22Rv1 (cell line): ENCODE measurements around the gene SUPT3H.
"Not testable (repeated sequence)": the region's sequence is repeated elsewhere in the genome, so short reads cannot be mapped to it uniquely, and the experiment has no call there.

ENCODE experiments used
- H3K27ac ChIP-seq: fragments of 450-650 bp; 2 replicates; pipeline ENCODE4 v1.5.1; 2017
- CTCF ChIP-seq: fragments of 450-650 bp; IDR thresholded peaks from 2 replicates; pipeline ENCODE4 v1.5.1; 2017; ENCODE audit warnings: mild to moderate bottlenecking
- ZFX ChIP-seq: fragments of 450-650 bp; IDR thresholded peaks from 2 replicates; pipeline ENCODE4 v1.6.1; 2017; ENCODE audit warnings: antibody characterized with exemption, borderline replicate concordance

Gene SUPT3H

GRCh38 chr6:44867571-44868334, 510.0 kb downstream of the SUPT3H start:
- H3K27ac ChIP-seq: no peak overlapping the region
- TF ChIP-seq ZFX (no peak), CTCF (no peak)

- H3K27ac ChIP-seq: not testable (repeated sequence)
Measured at GRCh38 chr6:44865184-44865583, 512.5 kb downstream of the SUPT3H start.

- no peak for TF ChIP-seq ZFX
- no peak for TF ChIP-seq CTCF
- H3K27ac ChIP-seq: no peak overlapping the region
Measured at GRCh38 chr6:44859901-44860410, 517.8 kb downstream of the SUPT3H start.

GRCh38 chr6:44858998-44859397, 518.7 kb downstream of the SUPT3H start:
- no peak overlapping the region for H3K27ac ChIP-seq
- TF ChIP-seq ZFX (no peak), CTCF (no peak)

- TF ChIP-seq CTCF (no peak), ZFX (no peak)
- no peak overlapping the region for H3K27ac ChIP-seq
Measured at GRCh38 chr6:44856479-44856878, 521.3 kb downstream of the SUPT3H start.

GRCh38 chr6:44855562-44856411, 521.9 kb downstream of the SUPT3H start:
- H3K27ac ChIP-seq: no peak overlapping the region
- no peak for TF ChIP-seq ZFX
- TF ChIP-seq CTCF: no peak

GRCh38 chr6:44854712-44855443, 522.9 kb downstream of the SUPT3H start:
- no peak overlapping the region for H3K27ac ChIP-seq
- TF ChIP-seq ZFX: no peak
- no peak for TF ChIP-seq CTCF
